A673 (cell line): Measurements from ENCODE around the gene FLT1.

ENCODE experiments used
- CTCF ChIP-seq: fragments of 300-800, 200-600 bp; sonication (generic); conservative IDR thresholded peaks from 2 replicates; pipeline ENCODE4 v1.5.1; 2017; ENCODE audit warnings: low read depth, mild to moderate bottlenecking, antibody characterized with exemption, low read length, moderate library complexity, mixed read lengths
- EZH2 ChIP-seq: fragments of 200-600 bp; sonication (generic); IDR thresholded peaks from 2 replicates; pipeline ENCODE4 v1.6.1; 2017; ENCODE audit warnings: borderline replicate concordance, low read depth, mild to moderate bottlenecking, mixed read lengths, antibody characterized with exemption, low read length; ENCODE audit not compliant: poor library complexity, severe bottlenecking

GRCh38 chr13:28451482-28452217, 43.3 kb downstream of the FLT1 start:
- TF ChIP-seq CTCF (no peak), EZH2 (no peak)
